Type B pancreatic cell (in vitro differentiated cells): ENCODE results near the gene ALX4. TPM values are rescaled to one million over a fixed set of nuclear protein-coding genes. Genes with fewer than 3 reads are reported as not detected.

ENCODE experiments used
- DNase-seq: peaks from one replicate; pipeline ENCODE4 v3.0.0; 2021; ENCODE audit warnings: mixed read lengths; ENCODE audit not compliant: unreplicated experiment; ENCODE audit errors: extremely low spot score
- H3K27ac Mint-ChIP-seq: 2 replicates; pipeline ENCODE4 v1.8.0; 2021; ENCODE audit warnings: mild to moderate bottlenecking, mixed read lengths
- H3K27me3 Mint-ChIP-seq: 2 replicates; pipeline ENCODE4 v1.8.0; 2021; ENCODE audit warnings: mixed read lengths
- H3K36me3 Mint-ChIP-seq: 2 replicates; pipeline ENCODE4 v1.8.0; 2021; ENCODE audit warnings: mixed read lengths
- H3K4me1 Mint-ChIP-seq: one replicate; pipeline ENCODE4 v1.8.0; 2021; ENCODE audit warnings: mixed read lengths; ENCODE audit not compliant: unreplicated experiment
- H3K4me3 Mint-ChIP-seq: 2 replicates; pipeline ENCODE4 v1.8.0; 2021; ENCODE audit warnings: mild to moderate bottlenecking, mixed read lengths
- H3K9me3 Mint-ChIP-seq: 2 replicates; pipeline ENCODE4 v1.8.0; 2021; ENCODE audit warnings: mixed read lengths
- long read RNA-seq: library from polyadenylated mRNA; unstranded; transcript quantifications from one replicate; pipeline ENCODE4 v2.0.0, GENCODE V29; 2020
- total RNA-seq: library from RNA; stranded (reverse); gene quantifications from 2 replicates; pipeline ENCODE4 v1.2.1, GENCODE V29; 2021; ENCODE audit warnings: low replicate concordance
- TF ChIP-seq, protein P1 (sequence below): fragments of 200-600 bp; sonication (generic); conservative IDR thresholded peaks from 2 replicates; pipeline ENCODE4 v1.5.0; 2021; ENCODE audit warnings: antibody characterized with exemption, mild to moderate bottlenecking

The ALX4 gene
- 0.43 and 11.6 TPM in 2 replicates for total RNA-seq
- long read RNA-seq, result 0 reads

DNA sequence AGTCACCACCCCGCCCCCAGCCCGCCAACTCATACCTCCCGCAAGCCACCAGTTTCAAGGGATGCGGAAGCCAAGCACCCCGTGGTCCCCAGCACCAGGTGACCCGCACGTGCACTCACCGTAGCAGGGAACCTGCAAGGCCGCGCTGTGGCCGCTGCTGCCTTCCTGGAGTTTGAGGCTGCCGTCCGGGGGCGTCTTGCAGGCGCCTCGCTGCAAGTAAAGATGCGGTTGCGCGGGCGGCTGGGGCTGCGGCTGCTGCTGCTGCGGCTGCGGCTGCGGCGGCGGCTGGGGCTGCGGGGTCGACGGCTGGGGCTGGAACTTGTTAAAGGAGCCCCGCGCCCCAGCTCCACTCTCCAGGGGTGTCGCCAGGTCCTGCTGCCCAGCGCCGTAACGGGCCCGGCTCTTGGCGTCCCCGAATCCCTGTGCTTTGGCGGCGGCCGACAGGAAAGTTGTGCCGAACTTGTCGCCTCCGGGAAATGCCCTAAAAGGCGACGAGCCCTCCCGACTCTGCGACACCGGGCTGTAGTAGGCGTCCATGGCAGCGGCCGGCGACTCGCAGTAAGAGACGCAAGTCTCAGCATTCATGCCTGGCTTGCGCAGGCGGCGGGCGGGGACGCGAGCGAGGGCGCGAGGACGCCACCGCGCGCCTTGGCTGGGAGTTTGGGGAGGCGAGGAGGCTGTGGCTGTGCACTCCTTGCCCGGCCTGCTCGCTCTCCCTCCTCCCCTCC is at the start of gene ALX4:
TSS of gene ALX4 (minus strand) at position 662 of the 728 bp plus-strand sequence. CDS start at position 585, 77 bp downstream.
- TF ChIP-seq, protein P1, sequence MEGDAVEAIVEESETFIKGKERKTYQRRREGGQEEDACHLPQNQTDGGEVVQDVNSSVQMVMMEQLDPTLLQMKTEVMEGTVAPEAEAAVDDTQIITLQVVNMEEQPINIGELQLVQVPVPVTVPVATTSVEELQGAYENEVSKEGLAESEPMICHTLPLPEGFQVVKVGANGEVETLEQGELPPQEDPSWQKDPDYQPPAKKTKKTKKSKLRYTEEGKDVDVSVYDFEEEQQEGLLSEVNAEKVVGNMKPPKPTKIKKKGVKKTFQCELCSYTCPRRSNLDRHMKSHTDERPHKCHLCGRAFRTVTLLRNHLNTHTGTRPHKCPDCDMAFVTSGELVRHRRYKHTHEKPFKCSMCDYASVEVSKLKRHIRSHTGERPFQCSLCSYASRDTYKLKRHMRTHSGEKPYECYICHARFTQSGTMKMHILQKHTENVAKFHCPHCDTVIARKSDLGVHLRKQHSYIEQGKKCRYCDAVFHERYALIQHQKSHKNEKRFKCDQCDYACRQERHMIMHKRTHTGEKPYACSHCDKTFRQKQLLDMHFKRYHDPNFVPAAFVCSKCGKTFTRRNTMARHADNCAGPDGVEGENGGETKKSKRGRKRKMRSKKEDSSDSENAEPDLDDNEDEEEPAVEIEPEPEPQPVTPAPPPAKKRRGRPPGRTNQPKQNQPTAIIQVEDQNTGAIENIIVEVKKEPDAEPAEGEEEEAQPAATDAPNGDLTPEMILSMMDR, result no peak
- no peak within 1 kb of the TSS for H3K27ac Mint-ChIP-seq
- peaks cover 97% of the 10 kb centered on the region for H3K27me3 Mint-ChIP-seq
- peaks cover 36% of the 10 kb centered on the region for H3K4me1 Mint-ChIP-seq
- peaks cover 4% of the 10 kb centered on the region for H3K36me3 Mint-ChIP-seq
- peak; percentile 79 for DNase-seq
- H3K9me3 Mint-ChIP-seq, result no peaks in the 10 kb centered on the region
- H3K4me3 Mint-ChIP-seq, result peak within 1 kb of the TSS; percentile 85

DNA sequence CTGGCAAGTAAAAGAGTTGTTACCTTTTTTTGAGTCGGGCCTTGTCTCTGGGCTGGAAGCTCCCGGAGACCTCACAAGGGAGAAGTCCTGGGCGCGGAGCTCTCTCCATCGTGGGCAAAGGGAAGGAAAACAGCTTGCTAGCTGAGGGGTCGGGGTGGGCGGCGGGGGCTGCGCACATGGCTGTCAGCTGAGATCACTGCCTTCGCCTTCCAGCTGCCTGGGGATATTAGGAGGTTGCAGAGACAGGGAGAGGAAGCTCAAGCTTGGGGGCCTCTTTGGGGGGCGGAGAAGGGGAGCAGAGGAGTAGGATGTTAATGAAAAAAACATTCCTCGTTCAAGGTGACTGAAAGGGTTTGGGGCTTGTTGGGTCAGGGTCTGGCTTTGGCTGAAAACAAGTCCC is 49.2 kb upstream of the ALX4 start:
- TF ChIP-seq, protein P1, result no peak
- no peaks in the 10 kb centered on the region for H3K9me3 Mint-ChIP-seq
- DNase-seq, result no peak
- no peaks in the 10 kb centered on the region for H3K36me3 Mint-ChIP-seq
- H3K27me3 Mint-ChIP-seq, result peaks cover 21% of the 10 kb centered on the region
- H3K27ac Mint-ChIP-seq, result no peak overlapping the region
- H3K4me3 Mint-ChIP-seq, result no peak overlapping the region
- peaks cover 22% of the 10 kb centered on the region for H3K4me1 Mint-ChIP-seq

DNA sequence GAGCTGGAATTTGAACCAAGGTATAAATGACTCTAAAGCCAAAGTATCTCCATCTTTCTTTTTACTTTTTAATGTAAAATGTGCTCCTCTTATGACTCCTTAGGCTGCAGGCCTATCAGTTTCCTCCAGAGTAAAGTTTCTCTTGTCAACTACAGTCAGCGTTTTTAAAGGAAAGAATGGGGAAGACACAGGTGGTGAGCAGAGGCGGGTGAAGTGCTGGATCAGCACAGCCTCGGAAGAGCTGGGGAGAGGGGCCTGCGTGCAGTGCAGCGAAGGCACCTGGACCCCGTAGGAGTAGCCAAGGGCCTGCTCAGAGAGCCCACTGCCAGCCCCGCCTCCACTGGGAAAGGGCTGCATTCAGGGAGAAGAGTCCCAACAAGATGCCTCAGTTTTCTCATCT is 48.8 kb upstream of the ALX4 start:
- no peak overlapping the region for H3K4me3 Mint-ChIP-seq
- H3K36me3 Mint-ChIP-seq, result no peaks in the 10 kb centered on the region
- peaks cover 22% of the 10 kb centered on the region for H3K4me1 Mint-ChIP-seq
- H3K27me3 Mint-ChIP-seq, result peaks cover 17% of the 10 kb centered on the region
- TF ChIP-seq, protein P1, result no peak
- H3K27ac Mint-ChIP-seq, result no peak overlapping the region
- H3K9me3 Mint-ChIP-seq, result no peaks in the 10 kb centered on the region
- DNase-seq, result no peak

DNA sequence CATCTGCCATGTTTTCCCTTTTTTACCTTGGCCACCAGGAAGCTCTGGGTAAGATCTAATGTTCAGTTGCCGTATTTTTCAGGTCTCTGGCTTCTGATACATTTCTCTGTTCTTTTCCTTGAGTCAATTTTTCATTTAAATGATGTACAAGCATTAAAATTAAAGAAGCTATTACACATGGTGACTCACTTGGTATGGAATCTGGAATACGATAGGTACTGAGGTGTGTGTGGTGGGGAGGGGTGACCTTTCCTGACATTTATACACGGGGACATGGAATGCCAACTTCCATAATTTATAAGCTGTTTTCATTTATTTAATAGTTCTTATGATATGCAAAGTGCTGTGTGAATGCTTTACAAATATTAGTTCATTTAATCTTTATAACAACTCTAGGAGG is 47.8 kb upstream of the ALX4 start:
- Mint-ChIP-seq H3K9me3 (no peaks in the 10 kb centered on the region), H3K4me3 (no peak overlapping the region), H3K4me1 (peaks cover 21% of the 10 kb centered on the region), H3K27ac (no peak overlapping the region), H3K36me3 (no peaks in the 10 kb centered on the region), H3K27me3 (peaks cover 11% of the 10 kb centered on the region)
- TF ChIP-seq, protein P1, result no peak
- DNase-seq, result no peak

DNA sequence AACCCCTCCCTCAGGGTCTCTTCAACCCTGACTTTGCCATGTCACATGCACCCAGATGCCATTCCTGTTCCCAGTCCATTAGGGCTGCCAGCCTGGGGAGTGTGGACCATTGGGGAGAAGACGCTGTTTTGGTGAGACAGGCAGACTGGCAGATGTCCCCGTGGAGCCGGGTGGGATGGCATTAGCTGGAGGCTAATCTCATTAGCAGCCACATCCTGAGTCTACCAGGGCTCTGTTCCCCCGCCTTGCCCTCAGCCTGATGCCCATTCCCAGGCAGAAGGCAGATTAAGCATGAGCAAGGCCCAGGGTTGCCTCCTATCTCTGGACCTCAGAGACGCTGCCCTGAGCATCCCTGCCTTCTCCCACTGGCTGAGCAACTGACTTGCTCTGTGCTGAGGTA is 46.4 kb upstream of the ALX4 start:
- H3K27me3 Mint-ChIP-seq, result peaks cover 7% of the 10 kb centered on the region
- TF ChIP-seq, protein P1, result no peak
- H3K27ac Mint-ChIP-seq, result no peak overlapping the region
- peaks cover 10% of the 10 kb centered on the region for H3K4me1 Mint-ChIP-seq
- DNase-seq, result no peak
- no peaks in the 10 kb centered on the region for H3K36me3 Mint-ChIP-seq
- H3K4me3 Mint-ChIP-seq, result no peak overlapping the region
- H3K9me3 Mint-ChIP-seq, result no peaks in the 10 kb centered on the region
